ENCODE results near the gene SDF4. TPM values are rescaled to one million over a fixed set of nuclear protein-coding genes. Genes with fewer than 3 reads are reported as not detected.
A peak's percentile ranks its signal among the peaks of the same experiment; 100 is the strongest.

Gene SDF4
- total RNA-seq, 1 donor from 2014 or later: 130 TPM

GRCh38 chr1:1199141-1199960 is 32.5 kb downstream of the SDF4 start:
- H3K9me3 Mint-ChIP-seq (ENCODE audit: unreplicated experiment): no peaks in the 10 kb centered on the region
- DNase-seq (ENCODE audit: low spot score): peak; percentile 4

GRCh38 chr1:1198423-1199140 is 33.2 kb downstream of the SDF4 start:
- no peaks in the 10 kb centered on the region for H3K9me3 Mint-ChIP-seq (ENCODE audit: unreplicated experiment)
- DNase-seq (ENCODE audit: low spot score): peak; percentile 2
- H3K27me3 Mint-ChIP-seq (ENCODE audit: unreplicated experiment): peaks cover 8% of the 10 kb centered on the region
- no peak for TF ChIP-seq CTCF (IDR thresholded peaks at IDR 0.05; ENCODE audit: unreplicated experiment)
- H3K36me3 Mint-ChIP-seq (ENCODE audit: low read depth, unreplicated experiment): peaks cover 8% of the 10 kb centered on the region
- H3K4me3 Mint-ChIP-seq (ENCODE audit: unreplicated experiment): no peak overlapping the region
- H3K27ac Mint-ChIP-seq (ENCODE audit: unreplicated experiment): no peak overlapping the region
- no peaks in the 10 kb centered on the region for H3K4me1 Mint-ChIP-seq (ENCODE audit: unreplicated experiment)

More at GRCh38 chr1:1199141-1199960, 32.5 kb downstream of the SDF4 start:
- Mint-ChIP-seq H3K27ac (ENCODE audit: unreplicated experiment) (no peak overlapping the region), H3K4me1 (ENCODE audit: unreplicated experiment) (no peaks in the 10 kb centered on the region), H3K27me3 (ENCODE audit: unreplicated experiment) (peaks cover 8% of the 10 kb centered on the region), H3K4me3 (ENCODE audit: unreplicated experiment) (no peak overlapping the region), H3K36me3 (ENCODE audit: low read depth, unreplicated experiment) (peaks cover 6% of the 10 kb centered on the region)
- no peak for TF ChIP-seq CTCF (IDR thresholded peaks at IDR 0.05; ENCODE audit: unreplicated experiment)

DNA sequence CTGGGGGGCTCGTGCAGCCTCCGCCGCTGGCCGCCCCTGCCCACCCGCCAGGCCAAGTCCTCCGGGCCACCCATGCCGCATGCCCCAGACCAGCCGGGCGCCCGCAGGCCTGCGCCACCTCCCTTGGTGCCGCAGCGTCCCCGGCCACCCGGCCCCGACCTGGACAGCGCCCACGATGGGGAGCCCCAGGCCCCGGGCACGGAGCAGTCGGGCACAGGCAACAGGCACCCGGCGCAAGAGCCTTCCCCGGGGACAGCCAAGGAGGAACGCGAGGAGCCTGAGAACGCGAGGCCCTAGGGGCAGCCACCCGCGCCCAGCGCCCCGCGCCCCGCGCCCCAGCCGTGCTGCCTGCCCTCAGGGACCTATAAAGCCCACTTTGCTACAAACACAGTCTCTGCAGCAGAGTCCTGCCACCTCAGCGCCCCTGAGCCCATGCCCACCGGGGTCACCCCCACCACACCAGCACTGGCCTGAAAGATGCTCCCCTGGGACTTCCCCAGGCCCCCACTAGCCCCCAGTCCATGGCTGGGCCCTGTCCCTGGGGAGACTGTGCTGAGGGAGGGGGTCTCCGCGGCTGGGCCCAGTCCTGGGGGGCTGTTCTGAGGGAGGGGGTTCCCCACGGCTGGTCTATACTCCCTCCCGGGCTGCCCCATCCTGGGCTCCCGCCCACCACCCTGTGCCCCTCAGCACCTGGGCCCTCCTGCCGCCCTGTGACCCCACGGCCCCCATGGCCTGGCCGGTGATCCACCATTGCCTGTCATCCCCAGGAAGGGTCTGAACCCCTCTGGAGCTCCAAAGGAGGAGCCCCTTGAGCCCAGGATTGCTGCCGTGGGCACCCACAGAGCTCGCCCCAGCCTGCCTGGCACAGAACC is 34.0 kb downstream of the SDF4 start:
- no peaks in the 10 kb centered on the region for H3K4me1 Mint-ChIP-seq (ENCODE audit: unreplicated experiment)
- H3K4me3 Mint-ChIP-seq (ENCODE audit: unreplicated experiment): no peak overlapping the region

DNA sequence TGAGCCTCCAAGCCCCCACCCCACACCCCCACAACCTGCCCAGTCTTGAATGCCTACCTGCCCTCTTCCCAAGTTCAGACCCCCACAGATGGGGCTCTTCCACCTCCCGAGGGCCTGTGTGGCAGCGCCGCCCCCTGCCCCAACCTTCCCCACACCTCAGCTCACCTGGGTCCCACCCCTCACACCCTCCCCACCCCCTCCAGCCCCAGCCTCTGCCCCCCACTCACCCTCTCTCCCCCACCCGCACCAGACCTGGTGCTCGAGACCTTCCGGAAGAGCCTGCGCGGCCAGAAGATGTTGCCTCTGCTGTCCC is 34.7 kb downstream of the SDF4 start:
- no peak for DNase-seq (ENCODE audit: low spot score)
- Mint-ChIP-seq H3K36me3 (ENCODE audit: low read depth, unreplicated experiment) (peaks cover 10% of the 10 kb centered on the region), H3K27me3 (ENCODE audit: unreplicated experiment) (peaks cover 8% of the 10 kb centered on the region), H3K4me1 (ENCODE audit: unreplicated experiment) (no peaks in the 10 kb centered on the region), H3K4me3 (ENCODE audit: unreplicated experiment) (no peak overlapping the region), H3K9me3 (ENCODE audit: unreplicated experiment) (peaks cover 1% of the 10 kb centered on the region), H3K27ac (ENCODE audit: unreplicated experiment) (no peak overlapping the region)
- TF ChIP-seq CTCF (IDR thresholded peaks at IDR 0.05; ENCODE audit: unreplicated experiment): no peak

More for the DNA sequence above, 34.0 kb downstream of the SDF4 start:
- Mint-ChIP-seq H3K36me3 (ENCODE audit: low read depth, unreplicated experiment) (peaks cover 8% of the 10 kb centered on the region), H3K27me3 (ENCODE audit: unreplicated experiment) (peaks cover 8% of the 10 kb centered on the region), H3K9me3 (ENCODE audit: unreplicated experiment) (no peaks in the 10 kb centered on the region), H3K27ac (ENCODE audit: unreplicated experiment) (no peak overlapping the region)
- TF ChIP-seq CTCF (IDR thresholded peaks at IDR 0.05; ENCODE audit: unreplicated experiment): no peak
- DNase-seq (ENCODE audit: low spot score): peak; percentile 2

Data from endothelial cell (in vitro differentiated cells).